GM18951 (cell line): Measurements from ENCODE around the gene ELOF1.
A peak's percentile ranks its signal among the peaks of the same experiment; 100 is the strongest.

Experiments
- POLR2A ChIP-seq: IDR thresholded peaks from 4 replicates; pipeline ENCODE4 v1.6.1; 2011; ENCODE audit warnings: mild to moderate bottlenecking; ENCODE audit not compliant: insufficient read length, insufficient read depth; ENCODE audit errors: extremely low read depth
- in situ Hi-C: fragments of 300-500 bp; cut with MboI; formaldehyde crosslinking; loops from one replicate; pipeline ENCODE4 v1.12.0; 2022; ENCODE audit warnings: low sequenced_read_pairs, mixed read lengths, inconsistent platforms; ENCODE audit not compliant: unreplicated experiment

ELOF1 gene

DNA sequence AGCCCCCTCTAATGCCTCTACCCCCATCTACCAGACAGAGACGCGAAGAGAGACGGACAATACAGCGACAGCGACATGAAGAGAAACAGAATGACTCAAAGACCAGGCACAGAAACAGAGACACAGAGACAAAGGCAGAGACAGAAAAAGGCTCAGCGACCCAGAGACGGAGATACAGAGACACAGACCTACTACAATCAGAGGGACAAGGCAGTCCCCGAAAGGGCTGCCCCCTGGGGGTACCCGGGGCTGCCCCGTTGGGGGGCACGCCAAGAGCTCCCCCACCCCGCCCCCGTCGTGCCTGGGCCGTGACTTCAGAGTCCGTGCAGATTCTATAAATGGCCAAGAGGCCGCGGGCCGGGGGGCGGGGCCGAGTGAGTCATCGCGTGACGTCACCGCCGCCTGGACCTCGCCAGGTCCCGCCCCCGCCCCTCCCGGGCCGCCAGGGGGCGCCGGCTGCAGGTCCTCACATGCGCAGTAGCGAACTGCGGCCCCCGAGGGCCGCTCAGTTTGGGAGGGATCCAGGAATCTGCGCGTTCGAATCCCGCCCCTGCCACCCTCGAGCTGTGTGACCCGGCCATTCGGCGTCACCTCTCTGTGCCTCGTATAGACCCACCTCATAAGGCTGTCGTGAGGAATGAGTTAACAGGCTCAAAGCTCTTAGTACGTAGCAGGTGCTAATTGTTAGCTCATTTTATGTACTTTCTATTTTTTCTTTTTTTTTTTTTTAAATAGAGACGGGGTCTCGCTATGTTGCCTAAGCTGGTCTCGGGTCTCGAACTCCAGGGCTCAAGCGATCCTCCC is 23.0 kb downstream of the ELOF1 start:
- in situ Hi-C loops, result no loop called here
- TF ChIP-seq POLR2A, result no peak

DNA sequence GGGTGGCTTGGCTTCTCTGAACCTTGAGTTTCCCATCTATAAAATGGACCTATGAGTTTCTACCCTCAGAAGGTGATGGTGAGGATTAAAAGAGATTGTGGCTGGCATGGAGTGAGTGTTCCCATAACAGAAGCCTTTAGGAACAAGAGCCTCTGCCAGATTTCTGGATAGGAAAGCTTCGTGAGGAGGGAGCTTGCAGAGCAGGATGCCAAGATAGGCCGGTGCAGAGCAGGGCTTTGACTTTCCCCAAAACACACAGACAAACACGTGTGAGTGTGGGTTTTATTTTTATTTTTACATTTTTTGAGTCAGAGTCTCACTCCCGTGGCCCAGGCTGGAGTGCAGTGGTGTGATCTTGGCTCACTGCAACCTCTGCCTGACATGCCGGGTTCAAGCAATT is 24.1 kb downstream of the ELOF1 start:
- in situ Hi-C loops, result no loop called here
- TF ChIP-seq POLR2A, result no peak

DNA sequence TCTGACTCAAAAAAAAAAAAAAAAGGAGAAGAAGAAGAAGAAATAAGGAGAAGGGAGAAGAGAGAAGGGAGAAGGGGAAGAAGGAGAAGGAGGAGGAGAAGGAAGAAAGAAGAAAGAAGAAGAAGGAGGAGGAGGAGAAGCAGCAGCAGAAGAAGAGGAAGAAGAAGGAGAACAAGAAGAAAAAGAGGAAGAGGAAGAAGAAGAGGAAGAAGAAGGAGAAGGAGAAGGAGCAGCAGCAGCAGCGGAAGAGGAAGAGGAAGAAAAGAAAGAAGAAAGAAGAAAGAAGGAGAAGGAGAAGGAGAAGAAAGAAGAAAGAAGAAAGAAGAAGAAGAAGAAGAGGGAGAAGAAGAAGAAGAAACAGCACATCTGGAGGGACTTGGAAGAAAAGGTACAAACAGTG is 24.5 kb downstream of the ELOF1 start:
- TF ChIP-seq POLR2A, result no peak
- in situ Hi-C loops, result no loop called here

GRCh38 chr19:11530432-11530831 is 28.6 kb downstream of the ELOF1 start:
- in situ Hi-C loops, result no loop called here
- TF ChIP-seq POLR2A, result no peak

GRCh38 chr19:11528551-11529341 is 30.3 kb downstream of the ELOF1 start, which contains the start of gene ECSIT:
TSS of gene ECSIT (minus strand) at chr19:11529134. CDS start at chr19:11519170, 9,964 bp downstream.
- in situ Hi-C loops, result no loop called here

DNA sequence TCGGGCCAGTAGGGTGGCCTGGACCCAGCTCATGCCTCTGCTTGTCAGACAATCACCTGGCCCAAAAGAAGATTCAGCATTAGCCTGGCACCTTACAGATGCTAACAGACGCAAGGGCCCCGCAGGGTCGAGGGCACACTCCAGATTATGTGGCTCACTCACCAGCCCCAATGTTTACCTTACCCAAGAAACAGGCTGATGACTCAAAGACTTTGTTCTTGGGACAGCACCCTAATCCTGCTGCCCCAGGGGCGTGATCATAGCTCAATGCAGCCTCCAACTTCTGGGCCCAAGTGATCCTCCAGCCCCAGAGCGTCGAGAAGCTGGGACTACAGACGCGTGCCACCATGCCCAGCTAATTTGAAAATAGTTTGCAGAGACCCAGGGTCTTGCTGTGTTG is 39.9 kb downstream of the ELOF1 start:
- TF ChIP-seq POLR2A, result no peak
- in situ Hi-C loops, result no loop called here

More at GRCh38 chr19:11528551-11529341, 30.3 kb downstream of the ELOF1 start, which contains the start of gene ECSIT:
- TF ChIP-seq POLR2A, result peak; percentile 66

DNA sequence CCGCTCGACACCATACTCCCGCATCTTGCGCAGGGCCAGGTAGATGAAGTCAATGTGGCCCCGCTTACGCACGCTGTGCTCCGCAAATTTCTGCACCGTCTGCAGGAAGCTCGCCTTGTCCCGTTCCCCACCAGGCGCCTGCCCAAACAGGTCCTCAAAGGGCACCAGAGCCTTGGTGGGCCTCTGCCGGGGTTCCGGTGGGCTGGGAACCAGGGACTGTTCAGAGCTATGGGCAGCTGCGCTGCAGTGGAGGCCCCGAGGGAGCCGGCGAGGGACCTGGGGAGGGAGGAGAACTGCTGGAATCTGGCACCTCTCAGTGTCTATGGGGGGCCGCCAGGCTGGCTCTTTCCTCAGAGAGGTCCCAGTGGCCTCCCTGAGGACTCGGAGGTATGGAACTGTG is 45.1 kb downstream of the ELOF1 start:
- in situ Hi-C loops, result no loop called here
- TF ChIP-seq POLR2A, result no peak

- TF ChIP-seq POLR2A, result no peak
Observed at GRCh38 chr19:11510444-11510843, 48.6 kb downstream of the ELOF1 start.

DNA sequence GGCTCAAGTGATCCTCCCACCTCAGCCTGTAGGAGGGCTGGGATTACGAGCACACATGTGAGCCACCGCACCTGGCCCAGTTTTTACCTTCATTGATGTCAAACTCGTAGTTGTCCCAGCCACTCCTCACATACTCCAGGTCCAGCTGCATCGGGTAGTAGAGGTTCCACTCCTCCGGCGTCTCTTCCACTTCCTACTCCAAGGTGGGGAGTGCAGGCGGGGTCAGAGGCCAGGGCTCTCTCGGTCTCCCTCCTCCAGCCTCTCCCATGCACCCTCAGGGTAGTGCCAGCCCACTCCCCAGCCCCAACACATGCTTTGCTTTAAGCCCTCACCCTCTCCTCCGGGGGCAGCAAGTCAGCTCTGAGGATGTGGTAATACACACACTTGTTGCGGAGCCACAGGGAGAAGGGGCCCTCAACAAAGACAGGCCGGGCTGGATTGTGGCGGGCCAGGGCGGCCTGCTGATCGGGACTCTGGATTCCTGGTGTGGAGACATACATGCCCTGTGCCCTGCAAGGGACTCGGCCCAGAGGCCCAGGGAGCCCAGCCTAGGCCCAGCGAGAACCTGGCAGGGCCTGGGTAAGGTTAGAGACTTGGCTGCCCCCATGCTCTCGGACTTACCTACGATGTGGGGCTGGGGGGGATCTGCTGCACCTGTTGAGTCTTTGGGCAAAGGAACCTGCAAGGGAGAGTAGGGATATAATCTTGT is 51.5 kb downstream of the ELOF1 start:
- in situ Hi-C loops, result no loop called here
- TF ChIP-seq POLR2A, result no peak

More at GRCh38 chr19:11510444-11510843, 48.6 kb downstream of the ELOF1 start:
- in situ Hi-C loops, result no loop called here

- in situ Hi-C loops, result no loop called here
Observed at GRCh38 chr19:11506967-11507366, 52.1 kb downstream of the ELOF1 start.

GRCh38 chr19:11506101-11506555 is 52.9 kb downstream of the ELOF1 start:
- in situ Hi-C loops, result no loop called here

More at GRCh38 chr19:11506967-11507366, 52.1 kb downstream of the ELOF1 start:
- TF ChIP-seq POLR2A, result no peak

GRCh38 chr19:11505504-11506100 is 53.4 kb downstream of the ELOF1 start, which contains the start of gene ZNF653:
TSS of gene ZNF653 (minus strand) at chr19:11505839. CDS start at chr19:11505786, 53 bp downstream.
- TF ChIP-seq POLR2A, result peak; percentile 57
- in situ Hi-C loops, result no loop called here

More at GRCh38 chr19:11506101-11506555, 52.9 kb downstream of the ELOF1 start:
- no peak for TF ChIP-seq POLR2A

- in situ Hi-C loops, result no loop called here
- no peak for TF ChIP-seq POLR2A
Observed at GRCh38 chr19:11505032-11505503, 54.0 kb downstream of the ELOF1 start.
